Nephron progenitor cell (in vitro differentiated cells): Measurements from ENCODE around the gene ZDHHC8.

Experiments used
- DNase-seq: peaks from one replicate; pipeline ENCODE4 v3.0.0; 2021
- H3K27ac Mint-ChIP-seq: 2 replicates; pipeline ENCODE4 v1.8.0; 2021; ENCODE audit warnings: mild to moderate bottlenecking, moderate library complexity, mixed read lengths
- H3K27me3 Mint-ChIP-seq: 2 replicates; pipeline ENCODE4 v1.8.0; 2021; ENCODE audit warnings: mild to moderate bottlenecking, low read depth, mixed read lengths; ENCODE audit not compliant: poor library complexity
- H3K36me3 Mint-ChIP-seq: 2 replicates; pipeline ENCODE4 v1.8.0; 2021; ENCODE audit warnings: low read depth, mixed read lengths
- H3K4me1 Mint-ChIP-seq: 2 replicates; pipeline ENCODE4 v1.8.0; 2021; ENCODE audit warnings: mixed read lengths
- H3K4me3 Mint-ChIP-seq: 2 replicates; pipeline ENCODE4 v1.8.0; 2021; ENCODE audit warnings: mild to moderate bottlenecking, moderate library complexity, mixed read lengths
- H3K9me3 Mint-ChIP-seq: 2 replicates; pipeline ENCODE4 v1.8.0; 2021; ENCODE audit warnings: mild to moderate bottlenecking, moderate library complexity, mixed read lengths
- TF ChIP-seq, protein P1 (sequence below): fragments of 200-600 bp; sonication (generic); IDR thresholded peaks from 2 replicates; pipeline ENCODE4 v1.5.0; 2021; ENCODE audit warnings: antibody characterized with exemption

ZDHHC8 gene

DNA sequence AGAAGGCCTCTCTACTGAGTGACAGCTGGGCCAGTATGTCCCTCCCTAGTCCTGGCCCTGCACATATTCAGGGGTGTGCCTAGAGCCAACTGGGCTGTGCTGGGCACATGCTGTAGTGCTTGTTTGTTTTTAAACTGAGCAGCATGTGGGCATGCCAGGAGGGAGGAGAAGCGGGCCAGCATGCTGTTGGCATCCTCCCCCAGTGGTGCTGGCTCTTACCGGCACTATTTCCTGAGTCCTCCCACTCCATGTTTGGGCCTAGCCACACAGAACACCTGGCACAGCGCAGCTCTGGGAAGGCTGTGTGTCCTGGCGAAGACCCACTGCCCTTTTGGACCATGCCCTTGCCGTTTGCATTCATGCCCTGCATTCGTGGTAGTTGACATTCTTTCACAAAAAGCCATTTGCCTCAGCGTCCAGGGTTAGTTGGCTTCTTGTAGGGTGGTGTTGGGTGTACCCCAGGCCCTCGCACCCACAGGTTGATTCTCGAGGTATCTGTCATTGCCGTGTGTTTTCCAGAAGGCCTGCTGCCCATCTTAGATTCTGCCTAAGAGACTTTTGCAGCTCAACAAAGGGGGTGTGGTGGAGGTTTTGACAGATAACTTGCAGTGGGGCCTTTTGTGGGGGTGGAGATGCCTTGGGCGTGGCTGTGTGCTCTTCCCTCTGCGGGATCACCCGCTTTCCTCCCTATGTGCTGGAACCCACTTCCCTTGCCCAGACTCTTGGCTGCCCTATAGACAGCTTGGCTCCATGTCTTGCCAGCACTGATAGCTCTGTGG, 38.0 kb upstream of the ZDHHC8 start:
- Mint-ChIP-seq H3K4me3 (no peak overlapping the region), H3K9me3 (peaks cover 4% of the 10 kb centered on the region), H3K36me3 (peaks cover 98% of the 10 kb centered on the region), H3K27ac (no peak overlapping the region), H3K27me3 (peaks cover 4% of the 10 kb centered on the region), H3K4me1 (no peaks in the 10 kb centered on the region)
- DNase-seq, result no peak
- TF ChIP-seq, protein P1, sequence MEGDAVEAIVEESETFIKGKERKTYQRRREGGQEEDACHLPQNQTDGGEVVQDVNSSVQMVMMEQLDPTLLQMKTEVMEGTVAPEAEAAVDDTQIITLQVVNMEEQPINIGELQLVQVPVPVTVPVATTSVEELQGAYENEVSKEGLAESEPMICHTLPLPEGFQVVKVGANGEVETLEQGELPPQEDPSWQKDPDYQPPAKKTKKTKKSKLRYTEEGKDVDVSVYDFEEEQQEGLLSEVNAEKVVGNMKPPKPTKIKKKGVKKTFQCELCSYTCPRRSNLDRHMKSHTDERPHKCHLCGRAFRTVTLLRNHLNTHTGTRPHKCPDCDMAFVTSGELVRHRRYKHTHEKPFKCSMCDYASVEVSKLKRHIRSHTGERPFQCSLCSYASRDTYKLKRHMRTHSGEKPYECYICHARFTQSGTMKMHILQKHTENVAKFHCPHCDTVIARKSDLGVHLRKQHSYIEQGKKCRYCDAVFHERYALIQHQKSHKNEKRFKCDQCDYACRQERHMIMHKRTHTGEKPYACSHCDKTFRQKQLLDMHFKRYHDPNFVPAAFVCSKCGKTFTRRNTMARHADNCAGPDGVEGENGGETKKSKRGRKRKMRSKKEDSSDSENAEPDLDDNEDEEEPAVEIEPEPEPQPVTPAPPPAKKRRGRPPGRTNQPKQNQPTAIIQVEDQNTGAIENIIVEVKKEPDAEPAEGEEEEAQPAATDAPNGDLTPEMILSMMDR, result no peak

DNA sequence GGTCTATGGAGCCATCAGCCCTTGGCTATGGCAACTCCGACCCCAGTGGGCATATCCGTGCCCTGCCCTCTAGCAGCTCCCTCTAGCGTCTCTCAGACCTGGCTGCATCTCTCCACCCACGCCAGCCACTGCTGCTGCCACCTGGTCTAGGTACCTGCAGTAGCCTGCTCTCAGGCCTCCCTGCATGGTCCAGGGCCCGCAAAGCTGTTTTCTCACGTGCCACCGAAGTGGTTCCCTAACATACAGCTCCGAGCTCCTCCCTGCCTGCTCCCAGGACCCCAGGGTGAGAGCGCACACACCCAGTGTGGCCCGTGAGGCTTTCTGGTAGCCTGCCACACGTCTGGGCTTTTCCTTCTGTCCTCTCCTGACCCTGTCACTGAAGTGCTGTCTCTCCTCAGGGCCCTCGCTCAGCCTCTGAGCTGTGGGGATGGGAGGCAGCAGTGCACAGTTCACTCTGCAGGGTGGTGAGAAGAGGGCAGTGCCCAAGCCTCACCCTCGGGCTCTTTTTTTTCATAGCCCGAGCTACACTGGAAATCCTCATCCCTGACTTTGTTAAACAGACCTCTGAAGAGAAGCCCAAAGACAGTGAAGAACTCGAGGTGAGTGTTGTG, 37.3 kb upstream of the ZDHHC8 start:
- Mint-ChIP-seq H3K36me3 (peaks cover 97% of the 10 kb centered on the region), H3K9me3 (peaks cover 4% of the 10 kb centered on the region), H3K27ac (no peak overlapping the region), H3K27me3 (peaks cover 4% of the 10 kb centered on the region), H3K4me3 (no peak overlapping the region), H3K4me1 (no peaks in the 10 kb centered on the region)
- TF ChIP-seq, protein P1, result no peak
- no peak for DNase-seq

DNA sequence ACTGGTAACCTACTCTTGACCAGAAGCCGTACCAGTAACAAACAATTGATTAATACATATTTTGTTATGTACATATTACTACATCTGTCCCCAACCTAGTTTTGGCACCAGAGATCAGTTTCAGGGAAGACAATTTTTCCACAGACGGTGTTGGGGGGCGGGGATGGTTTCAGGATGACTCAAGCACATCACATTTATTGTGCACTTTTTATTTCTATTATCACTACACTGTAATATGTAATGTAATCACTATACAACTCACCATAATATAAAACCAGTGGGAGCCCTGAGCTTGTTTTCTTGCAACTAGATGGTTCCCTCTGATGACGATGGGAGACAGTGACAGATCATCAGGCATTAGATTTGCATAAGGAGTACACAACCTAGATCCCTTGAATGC, 36.1 kb upstream of the ZDHHC8 start:
- Mint-ChIP-seq H3K27ac (no peak overlapping the region), H3K4me3 (no peak overlapping the region), H3K36me3 (peaks cover 97% of the 10 kb centered on the region), H3K4me1 (no peaks in the 10 kb centered on the region), H3K27me3 (peaks cover 4% of the 10 kb centered on the region), H3K9me3 (peaks cover 4% of the 10 kb centered on the region)
- TF ChIP-seq, protein P1, result no peak
- no peak for DNase-seq

DNA sequence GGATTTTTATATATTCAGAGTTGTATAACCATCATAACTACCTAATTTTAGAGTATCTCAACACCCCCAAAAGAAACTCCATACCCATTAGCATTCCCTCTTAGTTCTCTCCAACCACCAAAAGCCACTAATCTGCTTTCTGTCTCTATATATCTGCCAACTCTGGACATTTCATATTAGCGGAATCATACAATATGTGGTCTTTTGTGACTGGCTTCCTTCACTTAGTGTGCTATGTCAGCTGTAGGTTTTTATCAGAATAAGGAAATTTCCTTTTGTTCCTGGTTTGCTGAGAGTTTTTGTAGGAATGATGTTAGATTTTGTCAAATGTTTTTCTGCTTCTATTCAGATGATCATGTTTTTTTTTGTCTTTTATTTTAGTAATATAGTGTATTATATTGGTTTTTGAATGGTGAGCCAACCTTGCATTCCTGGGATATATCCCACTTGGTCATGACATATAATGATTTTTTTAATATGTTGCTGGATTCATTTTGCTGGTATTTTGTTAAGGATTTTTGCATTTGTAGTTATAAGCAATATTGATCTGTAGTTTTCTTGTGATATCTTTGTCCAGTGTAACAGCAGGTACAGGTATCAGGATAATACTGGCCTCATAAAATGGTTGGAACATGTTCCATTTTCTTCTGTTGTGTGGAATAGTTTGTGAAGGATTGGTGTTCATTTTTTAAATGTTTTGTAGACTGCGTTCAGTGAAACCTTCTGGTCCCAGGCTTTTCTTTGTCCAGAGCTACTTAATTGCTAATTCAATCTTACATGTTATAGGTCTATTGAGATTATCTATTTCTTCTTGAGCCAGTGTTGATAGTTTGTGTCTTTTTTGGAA, 34.8 kb upstream of the ZDHHC8 start:
- Mint-ChIP-seq H3K4me1 (no peaks in the 10 kb centered on the region), H3K9me3 (peaks cover 4% of the 10 kb centered on the region), H3K27me3 (peaks cover 4% of the 10 kb centered on the region), H3K27ac (no peak overlapping the region), H3K36me3 (peaks cover 94% of the 10 kb centered on the region), H3K4me3 (no peak overlapping the region)
- no peak for DNase-seq
- TF ChIP-seq, protein P1, result no peak

DNA sequence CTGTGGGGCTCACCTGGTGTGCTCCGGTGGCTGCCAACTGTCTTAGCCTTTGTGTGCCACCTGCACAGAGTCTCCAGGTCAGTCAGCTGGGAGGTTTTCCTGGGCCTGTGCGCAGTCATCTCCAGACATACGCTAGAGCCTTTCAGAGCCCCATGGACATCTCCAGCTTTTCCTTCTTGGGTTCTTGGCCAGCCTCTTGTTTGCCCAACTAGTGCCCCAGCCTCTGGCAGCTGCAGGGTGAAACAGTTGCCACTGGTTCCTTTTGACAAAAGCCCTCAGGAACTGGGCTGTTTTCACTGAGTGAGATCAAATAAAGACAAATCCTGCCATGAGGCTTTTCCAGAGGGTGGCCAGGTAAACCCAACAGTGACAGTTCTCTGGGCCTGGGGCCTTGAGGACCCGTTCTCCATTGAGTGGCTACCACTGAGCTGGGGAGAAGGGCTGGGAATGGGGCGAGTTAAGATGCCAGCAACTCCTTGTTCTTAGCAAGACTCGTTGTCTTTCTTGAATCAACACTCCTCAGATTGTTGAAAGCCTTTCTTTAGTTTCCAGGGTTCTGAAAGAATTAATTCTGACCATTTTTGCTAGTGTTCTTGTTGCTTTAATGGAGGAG, 32.4 kb upstream of the ZDHHC8 start:
- H3K36me3 Mint-ChIP-seq, result peaks cover 90% of the 10 kb centered on the region
- TF ChIP-seq, protein P1, result no peak
- peaks cover 4% of the 10 kb centered on the region for H3K9me3 Mint-ChIP-seq
- no peak for DNase-seq
- no peaks in the 10 kb centered on the region for H3K4me1 Mint-ChIP-seq
- H3K4me3 Mint-ChIP-seq, result no peak overlapping the region
- no peak overlapping the region for H3K27ac Mint-ChIP-seq
- peaks cover 4% of the 10 kb centered on the region for H3K27me3 Mint-ChIP-seq
